D721Med (cell line): ENCODE results near the gene DENND2A.

Experiments
- DNase-seq: peaks from one replicate; pipeline ENCODE4 v3.0.0; 2011; ENCODE audit warnings: low spot score; ENCODE audit not compliant: insufficient read length
- FAIRE-seq: peaks from 2 replicates; lab custom pipeline; 2011; peaks lifted over from hg19 to GRCh38; lab: Jason Lieb, UNC
- CTCF ChIP-seq: IDR thresholded peaks from 2 replicates; pipeline ENCODE4 v1.5.1; 2012; ENCODE audit warnings: mild to moderate bottlenecking, control low read depth; ENCODE audit not compliant: insufficient read depth; ENCODE audit errors: missing control alignments

Gene DENND2A

GRCh38 chr7:140584195-140584851 is 56.3 kb downstream of the DENND2A start:
- no peak for DNase-seq
- no peak for TF ChIP-seq CTCF
- FAIRE-seq: no peak

GRCh38 chr7:140581411-140581810 is 59.2 kb downstream of the DENND2A start:
- no peak for FAIRE-seq
- TF ChIP-seq CTCF: no peak
- DNase-seq: no peak

- FAIRE-seq (no peak), DNase-seq (no peak)
- TF ChIP-seq CTCF: no peak
Measured at GRCh38 chr7:140577651-140578050, 63.0 kb downstream of the DENND2A start.

- FAIRE-seq: no peak
- no peak for TF ChIP-seq CTCF
Measured at GRCh38 chr7:140576589-140576988, 64.0 kb downstream of the DENND2A start.

GRCh38 chr7:140571538-140572122 is 69.0 kb downstream of the DENND2A start:
- no peak for DNase-seq
- no peak for TF ChIP-seq CTCF
- no peak for FAIRE-seq

More at GRCh38 chr7:140576589-140576988, 64.0 kb downstream of the DENND2A start:
- DNase-seq: no peak

- no peak for TF ChIP-seq CTCF
- FAIRE-seq: no peak
- no peak for DNase-seq
Measured at GRCh38 chr7:140570120-140570519, 70.5 kb downstream of the DENND2A start.
